Nephron progenitor cell (in vitro differentiated cells): Measurements from ENCODE around the gene ARIH1.

ENCODE experiments used
- DNase-seq: peaks from one replicate; pipeline ENCODE4 v3.0.0; 2021
- H3K27ac Mint-ChIP-seq: 2 replicates; pipeline ENCODE4 v1.8.0; 2021; ENCODE audit warnings: mild to moderate bottlenecking, moderate library complexity, mixed read lengths
- H3K27me3 Mint-ChIP-seq: 2 replicates; pipeline ENCODE4 v1.8.0; 2021; ENCODE audit warnings: mild to moderate bottlenecking, low read depth, mixed read lengths; ENCODE audit not compliant: poor library complexity
- H3K36me3 Mint-ChIP-seq: 2 replicates; pipeline ENCODE4 v1.8.0; 2021; ENCODE audit warnings: low read depth, mixed read lengths
- H3K4me1 Mint-ChIP-seq: 2 replicates; pipeline ENCODE4 v1.8.0; 2021; ENCODE audit warnings: mixed read lengths
- H3K4me3 Mint-ChIP-seq: 2 replicates; pipeline ENCODE4 v1.8.0; 2021; ENCODE audit warnings: mild to moderate bottlenecking, moderate library complexity, mixed read lengths
- H3K9me3 Mint-ChIP-seq: 2 replicates; pipeline ENCODE4 v1.8.0; 2021; ENCODE audit warnings: mild to moderate bottlenecking, moderate library complexity, mixed read lengths
- CTCF ChIP-seq: fragments of 200-600 bp; sonication (generic); IDR thresholded peaks from 2 replicates; pipeline ENCODE4 v1.5.0; 2021; ENCODE audit warnings: antibody characterized with exemption

ARIH1 gene

DNA sequence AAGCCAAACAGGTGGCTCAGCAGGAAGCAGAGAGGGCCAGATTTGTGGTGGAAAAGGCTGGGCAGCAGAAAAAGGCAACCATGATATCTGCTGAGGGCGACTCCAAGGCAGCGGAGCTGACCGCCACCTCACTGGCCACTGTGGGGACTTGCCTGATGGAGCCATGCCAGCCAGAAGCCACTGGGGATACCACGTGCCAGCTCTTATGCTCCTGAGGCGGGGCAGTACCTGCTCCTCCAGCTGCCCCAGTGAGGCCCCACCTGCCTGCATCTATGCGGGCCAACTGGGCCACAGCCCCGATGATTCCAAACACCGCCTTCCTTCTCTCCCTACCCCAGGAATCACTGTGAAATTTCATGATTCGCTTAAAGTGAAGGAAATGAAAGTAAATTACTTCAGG is 22.9 kb upstream of the ARIH1 start:
- no peaks in the 10 kb centered on the region for H3K36me3 Mint-ChIP-seq
- no peak for DNase-seq
- H3K9me3 Mint-ChIP-seq = no peaks in the 10 kb centered on the region
- H3K27me3 Mint-ChIP-seq = peaks cover 25% of the 10 kb centered on the region
- no peaks in the 10 kb centered on the region for H3K4me1 Mint-ChIP-seq
- TF ChIP-seq CTCF = no peak
- no peak overlapping the region for H3K27ac Mint-ChIP-seq
- H3K4me3 Mint-ChIP-seq = no peak overlapping the region

- Mint-ChIP-seq H3K27ac (no peak overlapping the region), H3K36me3 (no peaks in the 10 kb centered on the region), H3K4me3 (no peak overlapping the region), H3K4me1 (no peaks in the 10 kb centered on the region), H3K9me3 (no peaks in the 10 kb centered on the region), H3K27me3 (peaks cover 30% of the 10 kb centered on the region)
- no peak for TF ChIP-seq CTCF
- DNase-seq = no peak
These were observed 17.4 kb upstream of the ARIH1 start for GRCh38 chr15:72456684-72457083.

DNA sequence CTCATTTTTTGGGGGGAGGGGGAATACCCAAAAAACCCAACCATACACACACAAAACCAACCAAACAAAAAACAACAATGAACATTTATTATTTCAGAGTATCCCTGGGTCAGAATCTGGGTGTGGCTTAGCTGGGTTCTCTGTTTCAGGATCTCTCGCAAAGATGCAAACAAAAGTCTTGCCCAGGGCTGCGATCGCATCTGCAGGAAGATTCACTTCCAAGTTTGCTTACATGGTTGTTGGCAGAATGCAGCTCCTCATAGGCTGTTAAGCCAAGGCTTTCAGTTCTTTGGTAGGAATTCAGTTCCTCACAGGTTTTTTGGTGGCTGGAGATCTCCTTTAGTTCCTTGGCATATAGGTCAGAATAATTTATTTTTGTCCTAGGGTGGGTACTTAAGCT is 13.7 kb upstream of the ARIH1 start:
- Mint-ChIP-seq H3K4me3 (no peak overlapping the region), H3K27ac (no peak overlapping the region), H3K36me3 (no peaks in the 10 kb centered on the region), H3K4me1 (no peaks in the 10 kb centered on the region), H3K9me3 (no peaks in the 10 kb centered on the region), H3K27me3 (peaks cover 32% of the 10 kb centered on the region)
- no peak for DNase-seq
- TF ChIP-seq CTCF = no peak

- no peak overlapping the region for H3K27ac Mint-ChIP-seq
- no peaks in the 10 kb centered on the region for H3K4me1 Mint-ChIP-seq
- no peak for DNase-seq
- no peak for TF ChIP-seq CTCF
- H3K36me3 Mint-ChIP-seq = no peaks in the 10 kb centered on the region
- peaks cover 19% of the 10 kb centered on the region for H3K27me3 Mint-ChIP-seq
- no peak overlapping the region for H3K4me3 Mint-ChIP-seq
- H3K9me3 Mint-ChIP-seq = no peaks in the 10 kb centered on the region
These were observed 10.4 kb upstream of the ARIH1 start for GRCh38 chr15:72463702-72464101.

DNA sequence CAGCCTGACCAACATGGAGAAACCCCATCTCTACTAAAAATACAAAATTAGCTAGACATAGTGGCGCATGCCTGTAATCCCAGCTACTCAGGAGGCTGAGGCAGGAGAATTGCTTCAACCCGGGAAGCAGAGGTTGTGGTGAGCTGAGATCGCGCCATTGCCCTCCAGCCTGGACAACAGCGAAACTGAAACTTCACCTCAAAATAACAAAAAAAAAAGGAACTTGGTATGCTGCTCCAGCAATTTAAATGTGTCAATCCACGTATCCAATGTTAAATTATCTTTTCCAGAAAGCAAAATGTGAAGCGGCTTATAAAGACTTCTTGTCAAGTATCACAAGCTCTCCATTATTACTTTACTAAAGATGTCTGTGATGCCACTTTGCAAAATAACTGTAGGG is 9.9 kb upstream of the ARIH1 start:
- no peak for TF ChIP-seq CTCF
- no peak overlapping the region for H3K4me3 Mint-ChIP-seq
- H3K27ac Mint-ChIP-seq = no peak overlapping the region
- no peaks in the 10 kb centered on the region for H3K36me3 Mint-ChIP-seq
- H3K27me3 Mint-ChIP-seq = peaks cover 15% of the 10 kb centered on the region
- DNase-seq = no peak
- no peaks in the 10 kb centered on the region for H3K4me1 Mint-ChIP-seq
- H3K9me3 Mint-ChIP-seq = no peaks in the 10 kb centered on the region

DNA sequence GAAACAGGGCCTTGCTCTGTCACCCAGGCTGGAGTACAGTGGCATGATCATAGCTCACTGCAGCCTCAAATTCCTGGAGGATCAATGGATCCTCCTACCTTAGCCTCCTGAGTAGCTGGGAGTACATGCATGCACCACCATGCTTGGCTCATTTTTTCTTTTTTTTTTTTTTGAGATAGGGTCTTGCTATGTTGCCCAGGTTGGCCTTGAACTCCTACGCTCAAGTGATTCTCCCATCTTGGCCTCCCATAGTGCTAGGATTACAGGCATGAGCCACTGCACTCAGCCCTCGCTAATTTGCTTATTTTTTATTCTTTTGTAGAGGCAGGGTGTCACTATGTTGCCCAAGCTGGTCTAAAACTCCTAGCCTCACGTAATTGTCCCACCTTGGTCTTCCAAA is 6.0 kb upstream of the ARIH1 start:
- no peak for DNase-seq
- Mint-ChIP-seq H3K9me3 (no peaks in the 10 kb centered on the region), H3K27ac (no peak overlapping the region), H3K4me1 (peaks cover 14% of the 10 kb centered on the region), H3K27me3 (peaks cover 4% of the 10 kb centered on the region), H3K36me3 (peaks cover 8% of the 10 kb centered on the region), H3K4me3 (no peak overlapping the region)
- no peak for TF ChIP-seq CTCF
